OCI-M1 (cell line): ENCODE measurements around the gene LITAFD.
"Not testable (repeated sequence)": the region's sequence is repeated elsewhere in the genome, so short reads cannot be mapped to it uniquely, and the experiment has no call there.

ENCODE experiments used
- DNase-seq: peaks from one replicate; lab custom pipeline; 2025; lab: John Stamatoyannopoulos, UW

Gene LITAFD

GRCh38 chr16:8894736-8895334, 12.7 kb downstream of the LITAFD start:
- DNase-seq = no peak

GRCh38 chr16:8898660-8899318, 16.6 kb downstream of the LITAFD start:
- no peak for DNase-seq

GRCh38 chr16:8899709-8900317, 17.7 kb downstream of the LITAFD start:
- DNase-seq = no peak

- DNase-seq = no peak
Observed at GRCh38 chr16:8900343-8900742, 18.2 kb downstream of the LITAFD start.

- DNase-seq = no peak
Observed at GRCh38 chr16:8901320-8901861, 19.2 kb downstream of the LITAFD start.

- DNase-seq = no peak
Observed at GRCh38 chr16:8903004-8903403, 20.9 kb downstream of the LITAFD start.

GRCh38 chr16:8904018-8904430, 21.9 kb downstream of the LITAFD start:
- no peak for DNase-seq

GRCh38 chr16:8905168-8905762, 23.1 kb downstream of the LITAFD start:
- peak; percentile 47 for DNase-seq

GRCh38 chr16:8905795-8906591, 23.8 kb downstream of the LITAFD start:
- no peak for DNase-seq

- no peak for DNase-seq
Observed at GRCh38 chr16:8907096-8907495, 24.9 kb downstream of the LITAFD start.

GRCh38 chr16:8908810-8909468, 26.8 kb downstream of the LITAFD start:
- DNase-seq = peak; percentile 16

- no peak for DNase-seq
Observed at GRCh38 chr16:8910811-8911210, 28.7 kb downstream of the LITAFD start.

- no peak for DNase-seq
Observed at GRCh38 chr16:8912793-8913192, 30.6 kb downstream of the LITAFD start.

GRCh38 chr16:8914098-8914497, 31.9 kb downstream of the LITAFD start:
- DNase-seq = no peak

- no peak for DNase-seq
Observed at GRCh38 chr16:8915722-8916301, 33.7 kb downstream of the LITAFD start.

GRCh38 chr16:8916541-8917225, 34.5 kb downstream of the LITAFD start:
- DNase-seq = peak; percentile 23

- DNase-seq = not testable (repeated sequence)
Observed at GRCh38 chr16:8917336-8917735, 35.2 kb downstream of the LITAFD start.

- DNase-seq = peak; percentile 29
Observed at GRCh38 chr16:8919089-8919933, 37.2 kb downstream of the LITAFD start.

GRCh38 chr16:8919934-8920462, 37.8 kb downstream of the LITAFD start:
- no peak for DNase-seq
